ENCODE measurements around the gene STAB2.

The STAB2 gene

DNA sequence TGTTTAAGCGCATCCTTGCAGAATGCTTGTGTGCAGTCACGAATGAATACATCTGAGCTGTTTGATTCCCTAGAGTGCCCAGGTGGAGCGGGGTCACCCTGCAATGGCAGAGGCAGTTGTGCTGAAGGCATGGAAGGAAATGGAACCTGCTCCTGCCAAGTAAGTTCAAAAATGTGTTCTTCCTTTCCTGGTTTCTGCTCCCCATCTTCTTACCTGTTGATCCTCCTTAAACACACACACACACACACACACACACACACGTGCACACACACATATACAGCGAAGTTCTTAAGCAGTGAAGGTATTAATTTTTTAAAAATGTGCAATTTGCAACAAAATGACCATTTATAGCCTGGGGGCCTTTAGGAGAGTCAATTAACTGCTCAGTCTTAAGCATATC lies 33.3 kb downstream of the STAB2 start:
- Histone ChIP-seq H3K27ac (ENCODE audit: low read depth, low read length) (no peak overlapping the region), H3K4me3 (ENCODE audit: low read depth in 1 of 2, low read length in 2 of 2) (no peak overlapping the region), H3K27me3 (ENCODE audit: control insufficient read depth in 1 of 2, insufficient read depth in 2 of 2, low read length in 2 of 2) (no peaks in the 10 kb centered on the region), H3K4me1 (ENCODE audit: control insufficient read depth in 1 of 2, insufficient read depth in 2 of 2, low read length in 2 of 2) (no peaks in the 10 kb centered on the region), H3K9me3 (ENCODE audit: control insufficient read depth in 1 of 2, low read length in 2 of 2) (no peaks in the 10 kb centered on the region), H3K9ac (ENCODE audit: low read depth in 1 of 2, low read length in 2 of 2) (no peak overlapping the region), H3K36me3 (ENCODE audit: control insufficient read depth in 1 of 2, insufficient read depth in 2 of 2, low read length in 2 of 2) (no peaks in the 10 kb centered on the region)

DNA sequence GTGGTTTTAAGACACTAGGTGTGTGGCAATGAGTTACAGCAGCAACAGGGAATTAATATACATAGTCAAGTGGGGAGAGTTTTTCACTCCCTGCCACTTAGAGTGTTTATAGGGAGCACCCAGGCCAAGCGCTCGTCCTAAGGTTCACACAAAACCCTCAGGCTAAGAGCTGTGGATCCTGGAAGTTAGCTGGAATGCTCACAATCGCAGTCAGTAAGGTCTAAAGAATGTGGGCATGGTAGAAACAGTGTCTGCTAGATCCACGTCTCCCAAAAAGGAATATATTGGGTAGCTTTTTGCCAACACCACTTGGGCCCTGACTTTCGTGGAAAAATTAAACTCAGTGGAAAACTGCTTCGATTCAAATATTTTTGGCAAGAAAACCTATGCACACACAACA lies 36.6 kb downstream of the STAB2 start:
- Histone ChIP-seq H3K36me3 (ENCODE audit: control insufficient read depth in 1 of 2, insufficient read depth in 2 of 2, low read length in 2 of 2) (no peaks in the 10 kb centered on the region), H3K27ac (ENCODE audit: low read depth, low read length) (no peak overlapping the region), H3K9me3 (ENCODE audit: control insufficient read depth in 1 of 2, low read length in 2 of 2) (no peaks in the 10 kb centered on the region), H3K4me3 (ENCODE audit: low read depth in 1 of 2, low read length in 2 of 2) (no peak overlapping the region), H3K9ac (ENCODE audit: low read depth in 1 of 2, low read length in 2 of 2) (no peak overlapping the region), H3K4me1 (ENCODE audit: control insufficient read depth in 1 of 2, insufficient read depth in 2 of 2, low read length in 2 of 2) (no peaks in the 10 kb centered on the region), H3K27me3 (ENCODE audit: control insufficient read depth in 1 of 2, insufficient read depth in 2 of 2, low read length in 2 of 2) (no peaks in the 10 kb centered on the region)

DNA sequence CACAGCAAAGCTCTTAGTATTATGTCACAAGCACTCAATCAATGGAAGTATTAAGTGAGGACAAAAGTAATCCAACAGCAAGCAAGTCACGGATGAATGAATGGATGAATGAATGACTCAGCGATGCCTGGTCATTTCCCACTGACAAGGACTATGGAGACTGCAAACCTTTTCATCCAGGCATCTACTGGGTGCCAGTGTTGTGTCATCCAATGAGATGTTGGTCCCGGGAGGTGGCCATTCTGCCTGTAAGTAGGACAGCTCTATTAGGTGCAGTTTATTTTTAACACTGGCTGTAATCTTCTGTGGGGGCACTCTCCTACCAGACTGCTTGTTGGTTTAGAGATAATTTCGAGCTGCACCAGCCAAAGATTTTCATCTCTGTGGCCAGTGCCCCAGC lies 39.4 kb downstream of the STAB2 start:
- H3K4me3 ChIP-seq (ENCODE audit: low read depth in 1 of 2, low read length in 2 of 2): no peak overlapping the region
- H3K4me1 ChIP-seq (ENCODE audit: control insufficient read depth in 1 of 2, insufficient read depth in 2 of 2, low read length in 2 of 2): no peaks in the 10 kb centered on the region
- H3K27me3 ChIP-seq (ENCODE audit: control insufficient read depth in 1 of 2, insufficient read depth in 2 of 2, low read length in 2 of 2): no peaks in the 10 kb centered on the region
- H3K36me3 ChIP-seq (ENCODE audit: control insufficient read depth in 1 of 2, insufficient read depth in 2 of 2, low read length in 2 of 2): no peaks in the 10 kb centered on the region
- no peak overlapping the region for H3K9ac ChIP-seq (ENCODE audit: low read depth in 1 of 2, low read length in 2 of 2)
- no peaks in the 10 kb centered on the region for H3K9me3 ChIP-seq (ENCODE audit: control insufficient read depth in 1 of 2, low read length in 2 of 2)
- no peak overlapping the region for H3K27ac ChIP-seq (ENCODE audit: low read depth, low read length)

DNA sequence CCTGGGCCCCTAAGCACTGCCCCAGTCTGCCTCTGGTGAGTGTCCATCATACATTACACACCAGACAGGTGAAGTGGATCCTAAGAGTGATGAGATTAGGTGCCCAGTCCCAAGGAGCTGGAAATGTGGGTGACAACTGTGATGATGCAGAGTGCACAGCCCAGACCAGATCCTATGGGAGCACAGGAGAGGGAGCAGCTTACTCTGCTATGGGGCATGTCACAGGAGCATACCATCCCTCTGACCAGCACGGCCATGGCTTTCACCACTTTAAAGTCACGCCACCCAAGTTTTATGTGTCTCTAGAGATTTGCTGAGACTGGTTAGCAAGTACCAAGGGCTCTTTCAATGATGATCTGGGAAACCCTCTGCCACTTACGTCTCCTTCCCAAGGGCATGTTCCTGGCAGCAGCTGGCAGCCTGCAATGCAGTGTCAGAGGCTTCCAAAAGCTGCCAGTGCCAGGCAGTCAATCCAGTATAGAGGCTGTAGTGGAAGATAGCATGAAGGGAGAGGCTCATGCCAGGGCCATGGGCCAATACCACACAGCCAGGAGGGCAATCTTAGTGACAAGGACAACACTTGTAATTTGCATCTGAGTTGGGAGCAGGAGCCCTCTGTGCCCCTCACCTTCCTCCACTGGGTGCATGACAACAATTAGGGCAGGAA lies 40.2 kb downstream of the STAB2 start:
- H3K4me1 ChIP-seq (ENCODE audit: control insufficient read depth in 1 of 2, insufficient read depth in 2 of 2, low read length in 2 of 2): no peaks in the 10 kb centered on the region
- H3K27me3 ChIP-seq (ENCODE audit: control insufficient read depth in 1 of 2, insufficient read depth in 2 of 2, low read length in 2 of 2): no peaks in the 10 kb centered on the region
- no peak overlapping the region for H3K4me3 ChIP-seq (ENCODE audit: low read depth in 1 of 2, low read length in 2 of 2)
- no peaks in the 10 kb centered on the region for H3K36me3 ChIP-seq (ENCODE audit: control insufficient read depth in 1 of 2, insufficient read depth in 2 of 2, low read length in 2 of 2)
- H3K9ac ChIP-seq (ENCODE audit: low read depth in 1 of 2, low read length in 2 of 2): no peak overlapping the region
- peaks cover under 1 to 2% of the 10 kb centered on the region in 2 donors for H3K9me3 ChIP-seq (ENCODE audit: control insufficient read depth in 1 of 2, low read length in 2 of 2)
- no peak overlapping the region for H3K27ac ChIP-seq (ENCODE audit: low read depth, low read length)

DNA sequence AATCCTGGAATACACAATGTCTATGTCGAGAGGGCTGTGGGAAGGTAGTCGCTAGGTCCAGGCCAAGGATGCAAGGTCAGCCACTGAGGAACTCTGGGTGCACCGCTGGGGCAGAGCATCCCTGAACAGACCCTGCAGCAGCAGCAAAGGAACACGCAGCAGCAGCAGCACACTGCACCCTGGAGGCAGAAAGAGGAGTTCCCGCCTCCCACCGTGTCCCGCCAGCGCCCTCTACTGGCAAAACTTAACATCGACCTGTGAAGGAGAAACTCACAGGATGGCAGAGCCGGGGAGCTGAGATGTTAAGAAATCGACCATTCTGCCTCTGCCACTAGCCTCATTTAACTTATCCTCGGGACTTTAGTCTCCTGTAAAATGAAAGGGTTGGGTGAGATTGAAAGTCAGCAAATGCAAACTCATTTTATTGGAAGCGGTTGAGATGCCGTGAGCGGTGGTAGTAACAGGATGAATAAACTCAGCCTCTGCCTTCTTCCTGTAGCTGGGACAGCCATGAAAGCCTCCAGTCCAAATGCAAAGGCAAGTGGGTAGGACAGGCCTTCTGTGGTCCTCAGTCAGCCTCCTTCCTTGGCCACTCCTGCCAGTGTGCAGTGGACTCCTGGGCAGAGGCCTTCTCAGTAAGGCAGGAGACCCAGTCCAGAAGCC lies 45.6 kb downstream of the STAB2 start:
- H3K27me3 ChIP-seq (ENCODE audit: control insufficient read depth in 1 of 2, insufficient read depth in 2 of 2, low read length in 2 of 2): no peaks in the 10 kb centered on the region
- no peaks in the 10 kb centered on the region for H3K4me1 ChIP-seq (ENCODE audit: control insufficient read depth in 1 of 2, insufficient read depth in 2 of 2, low read length in 2 of 2)
- H3K36me3 ChIP-seq (ENCODE audit: control insufficient read depth in 1 of 2, insufficient read depth in 2 of 2, low read length in 2 of 2): no peaks in the 10 kb centered on the region
- H3K9me3 ChIP-seq (ENCODE audit: control insufficient read depth in 1 of 2, low read length in 2 of 2): peaks cover 3 to 4% of the 10 kb centered on the region in 2 donors
- H3K4me3 ChIP-seq (ENCODE audit: low read depth in 1 of 2, low read length in 2 of 2): no peak overlapping the region
- H3K27ac ChIP-seq (ENCODE audit: low read depth, low read length): no peak overlapping the region
- no peak overlapping the region for H3K9ac ChIP-seq (ENCODE audit: low read depth in 1 of 2, low read length in 2 of 2)

DNA sequence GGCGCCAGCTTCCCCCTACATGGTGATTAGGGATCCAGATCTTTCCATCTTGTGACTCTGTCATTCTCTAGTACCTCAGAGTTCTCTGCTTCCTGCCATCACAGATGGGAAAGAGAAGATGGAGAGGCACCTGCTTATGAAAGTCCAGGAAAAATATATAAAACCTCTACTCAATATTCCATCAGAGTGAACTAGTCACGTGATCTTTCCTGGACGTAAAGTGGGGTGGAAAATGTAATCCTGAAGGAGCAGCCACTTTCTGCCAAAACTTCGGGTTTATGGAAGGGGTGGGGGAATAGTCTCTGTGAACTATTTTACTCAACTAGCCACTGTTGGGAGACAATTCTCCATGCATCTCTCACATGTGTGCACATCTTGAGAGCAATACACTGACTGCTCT lies 47.7 kb downstream of the STAB2 start:
- Histone ChIP-seq H3K27me3 (ENCODE audit: control insufficient read depth in 1 of 2, insufficient read depth in 2 of 2, low read length in 2 of 2) (no peaks in the 10 kb centered on the region), H3K27ac (ENCODE audit: low read depth, low read length) (no peak overlapping the region), H3K9ac (ENCODE audit: low read depth in 1 of 2, low read length in 2 of 2) (no peak overlapping the region), H3K4me1 (ENCODE audit: control insufficient read depth in 1 of 2, insufficient read depth in 2 of 2, low read length in 2 of 2) (no peaks in the 10 kb centered on the region), H3K9me3 (ENCODE audit: control insufficient read depth in 1 of 2, low read length in 2 of 2) (peaks cover 3 to 4% of the 10 kb centered on the region in 2 donors), H3K4me3 (ENCODE audit: low read depth in 1 of 2, low read length in 2 of 2) (no peak overlapping the region), H3K36me3 (ENCODE audit: control insufficient read depth in 1 of 2, insufficient read depth in 2 of 2, low read length in 2 of 2) (no peaks in the 10 kb centered on the region)

DNA sequence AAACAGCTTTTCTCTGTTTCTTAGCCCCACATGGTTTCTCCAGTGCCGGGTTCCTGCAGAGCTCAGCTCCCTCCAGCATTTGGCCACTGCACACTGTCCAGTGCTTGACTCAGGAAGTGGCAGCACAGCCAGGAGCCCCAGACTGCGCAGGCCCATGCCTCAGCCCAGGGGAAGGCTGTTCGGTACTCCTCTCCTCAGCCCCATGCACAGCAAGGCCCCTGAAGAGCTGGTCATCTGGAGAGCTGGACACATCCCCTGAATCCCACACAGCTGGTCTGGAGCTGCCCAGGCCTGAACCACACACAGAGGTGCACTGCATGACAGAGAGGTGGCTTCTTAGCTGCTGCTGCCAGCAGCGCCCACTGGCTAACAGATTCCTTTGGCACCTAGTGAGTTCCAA lies 48.3 kb downstream of the STAB2 start:
- no peak overlapping the region for H3K4me3 ChIP-seq (ENCODE audit: low read depth in 1 of 2, low read length in 2 of 2)
- no peaks in the 10 kb centered on the region for H3K27me3 ChIP-seq (ENCODE audit: control insufficient read depth in 1 of 2, insufficient read depth in 2 of 2, low read length in 2 of 2)
- H3K9ac ChIP-seq (ENCODE audit: low read depth in 1 of 2, low read length in 2 of 2): no peak overlapping the region

DNA sequence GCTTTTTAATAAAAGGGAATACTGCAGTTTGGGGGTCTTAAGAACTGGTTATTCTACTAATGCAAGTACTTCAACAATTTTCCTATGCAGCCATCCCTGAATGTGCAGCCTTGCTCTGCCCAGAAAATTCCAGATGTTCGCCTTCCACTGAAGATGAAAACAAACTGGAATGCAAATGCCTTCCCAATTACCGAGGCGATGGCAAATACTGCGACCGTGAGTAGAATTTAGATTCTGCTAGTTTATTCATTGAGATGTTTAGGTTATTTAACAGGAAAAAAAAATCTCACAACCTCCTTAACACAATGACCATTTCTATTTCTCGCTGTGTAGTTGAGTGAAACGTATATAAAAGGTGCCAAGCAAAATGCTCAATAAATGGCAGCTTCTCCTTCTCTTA lies 49.9 kb downstream of the STAB2 start:
- H3K27ac ChIP-seq (ENCODE audit: low read depth, low read length): no peak overlapping the region
- no peaks in the 10 kb centered on the region for H3K36me3 ChIP-seq (ENCODE audit: control insufficient read depth in 1 of 2, insufficient read depth in 2 of 2, low read length in 2 of 2)
- H3K4me1 ChIP-seq (ENCODE audit: control insufficient read depth in 1 of 2, insufficient read depth in 2 of 2, low read length in 2 of 2): no peaks in the 10 kb centered on the region
- H3K27me3 ChIP-seq (ENCODE audit: control insufficient read depth in 1 of 2, insufficient read depth in 2 of 2, low read length in 2 of 2): no peaks in the 10 kb centered on the region
- H3K9ac ChIP-seq (ENCODE audit: low read depth in 1 of 2, low read length in 2 of 2): no peak overlapping the region
- H3K4me3 ChIP-seq (ENCODE audit: low read depth in 1 of 2, low read length in 2 of 2): no peak overlapping the region
- peaks cover 3 to 4% of the 10 kb centered on the region in 2 donors for H3K9me3 ChIP-seq (ENCODE audit: control insufficient read depth in 1 of 2, low read length in 2 of 2)

More for the DNA sequence above, 48.3 kb downstream of the STAB2 start:
- Histone ChIP-seq H3K4me1 (ENCODE audit: control insufficient read depth in 1 of 2, insufficient read depth in 2 of 2, low read length in 2 of 2) (no peaks in the 10 kb centered on the region), H3K27ac (ENCODE audit: low read depth, low read length) (no peak overlapping the region), H3K36me3 (ENCODE audit: control insufficient read depth in 1 of 2, insufficient read depth in 2 of 2, low read length in 2 of 2) (no peaks in the 10 kb centered on the region), H3K9me3 (ENCODE audit: control insufficient read depth in 1 of 2, low read length in 2 of 2) (peaks cover 3 to 4% of the 10 kb centered on the region in 2 donors)

DNA sequence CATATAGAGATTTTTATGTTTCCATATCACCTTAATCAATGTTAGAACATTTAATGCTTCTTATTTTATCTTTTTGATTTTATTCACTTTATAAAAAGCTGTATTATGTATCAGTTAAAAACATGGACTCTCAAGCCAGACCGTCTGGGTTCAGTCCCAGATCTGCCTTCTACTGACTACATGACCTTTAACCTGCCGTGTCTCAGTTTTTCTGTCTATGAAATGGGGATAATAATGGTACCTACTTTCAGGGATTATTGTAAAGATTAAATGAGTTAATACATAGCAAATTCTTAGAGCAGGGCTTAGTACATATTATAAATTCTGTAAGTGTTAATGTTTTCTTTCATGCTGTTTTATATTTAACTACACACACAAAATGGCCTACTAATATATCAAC lies 50.4 kb downstream of the STAB2 start:
- Histone ChIP-seq H3K9ac (ENCODE audit: low read depth in 1 of 2, low read length in 2 of 2) (no peak overlapping the region), H3K4me1 (ENCODE audit: control insufficient read depth in 1 of 2, insufficient read depth in 2 of 2, low read length in 2 of 2) (no peaks in the 10 kb centered on the region), H3K9me3 (ENCODE audit: control insufficient read depth in 1 of 2, low read length in 2 of 2) (peaks cover 2% of the 10 kb centered on the region in 2 donors), H3K4me3 (ENCODE audit: low read depth in 1 of 2, low read length in 2 of 2) (no peak overlapping the region), H3K36me3 (ENCODE audit: control insufficient read depth in 1 of 2, insufficient read depth in 2 of 2, low read length in 2 of 2) (no peaks in the 10 kb centered on the region), H3K27me3 (ENCODE audit: control insufficient read depth in 1 of 2, insufficient read depth in 2 of 2, low read length in 2 of 2) (no peaks in the 10 kb centered on the region), H3K27ac (ENCODE audit: low read depth, low read length) (no peak overlapping the region)

DNA sequence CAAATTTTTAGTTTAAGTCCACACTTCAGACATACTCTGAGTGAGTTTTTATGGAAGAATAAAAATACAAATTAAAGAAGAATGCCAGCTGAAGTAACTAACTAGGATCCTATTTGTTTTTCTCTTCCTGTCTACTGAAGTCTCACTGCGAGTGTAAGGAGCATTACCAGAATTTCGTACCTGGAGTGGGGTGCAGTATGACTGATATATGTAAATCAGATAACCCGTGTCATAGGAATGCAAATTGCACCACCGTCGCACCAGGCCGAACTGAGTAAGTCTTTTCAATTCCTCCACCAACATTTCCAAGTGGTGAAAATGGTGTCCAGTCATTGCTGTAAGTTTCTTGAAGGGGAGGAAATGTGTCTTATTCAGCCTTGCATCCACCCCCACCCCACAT lies 52.9 kb downstream of the STAB2 start:
- H3K9ac ChIP-seq (ENCODE audit: low read depth in 1 of 2, low read length in 2 of 2): no peak overlapping the region
- H3K36me3 ChIP-seq (ENCODE audit: control insufficient read depth in 1 of 2, insufficient read depth in 2 of 2, low read length in 2 of 2): no peaks in the 10 kb centered on the region
- no peaks in the 10 kb centered on the region for H3K27me3 ChIP-seq (ENCODE audit: control insufficient read depth in 1 of 2, insufficient read depth in 2 of 2, low read length in 2 of 2)
- no peak overlapping the region for H3K27ac ChIP-seq (ENCODE audit: low read depth, low read length)
- peaks cover 0 to 3% of the 10 kb centered on the region in 2 donors for H3K9me3 ChIP-seq (ENCODE audit: control insufficient read depth in 1 of 2, low read length in 2 of 2)
- no peak overlapping the region for H3K4me3 ChIP-seq (ENCODE audit: low read depth in 1 of 2, low read length in 2 of 2)
- H3K4me1 ChIP-seq (ENCODE audit: control insufficient read depth in 1 of 2, insufficient read depth in 2 of 2, low read length in 2 of 2): no peaks in the 10 kb centered on the region

Measured in duodenal mucosa (tissue), 2 donors.